Measurements from ENCODE around the gene COL6A3.

DNA sequence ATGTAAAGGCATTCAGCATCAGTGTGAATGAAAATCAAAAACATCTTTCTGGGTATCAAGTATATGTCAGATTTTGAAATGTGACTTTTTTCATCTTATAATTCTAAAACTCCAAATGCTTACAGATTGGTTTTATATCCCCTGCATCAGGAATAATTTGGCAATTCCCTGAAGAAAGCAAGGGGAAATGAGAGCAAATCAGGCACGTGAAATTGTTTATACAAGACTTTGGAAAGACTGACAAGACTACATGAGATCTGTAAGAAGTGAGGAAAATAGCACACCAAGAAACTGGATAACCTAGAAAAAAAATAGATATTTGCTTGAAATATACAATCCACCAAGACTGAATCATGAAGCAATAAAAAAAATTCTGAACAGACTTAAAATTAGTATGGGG lies 13.8 kb downstream of the COL6A3 start:
- TF ChIP-seq CTCF (conservative IDR thresholded peaks at IDR 0.05; ENCODE audit: low read length) (no peak), EZH2phosphoT487 (IDR thresholded peaks at IDR 0.05; ENCODE audit: borderline replicate concordance) (no peak)

All from Loucy (cell line).